ENCODE data around the gene TMEM59L. TPM values are rescaled to one million over a fixed set of nuclear protein-coding genes. Genes with fewer than 3 reads are reported as not detected.
"Not testable (repeated sequence)": the region's sequence is repeated elsewhere in the genome, so short reads cannot be mapped to it uniquely, and the experiment has no call there.

Gene TMEM59L
- total and polyA plus RNA-seq, 2 donors: 3.9 to 5.5 TPM

GRCh38 chr19:18589380-18590272, 23.0 kb upstream of the TMEM59L start:
- H3K27ac ChIP-seq (ENCODE audit: low read depth): peak overlapping the region; percentile 60
- peak overlapping the region; percentile 69 for H3K4me3 ChIP-seq (ENCODE audit: low read depth, low read length)
- WGBS: 10% methylated on average over 52 of the region's 52 CpGs
- DNase-seq (ENCODE audit: extremely low spot score): no peak
- H3K36me3 ChIP-seq (ENCODE audit: insufficient read depth): no peaks in the 10 kb centered on the region
- H3K4me1 ChIP-seq (ENCODE audit: insufficient read depth): peaks cover 3% of the 10 kb centered on the region

GRCh38 chr19:18590273-18591272, 22.1 kb upstream of the TMEM59L start:
- no peak for DNase-seq (ENCODE audit: extremely low spot score)
- Histone ChIP-seq H3K27ac (ENCODE audit: low read depth) (no peak overlapping the region), H3K4me3 (ENCODE audit: low read depth, low read length) (no peak overlapping the region), H3K36me3 (ENCODE audit: insufficient read depth) (no peaks in the 10 kb centered on the region), H3K4me1 (ENCODE audit: insufficient read depth) (peaks cover 3% of the 10 kb centered on the region)
- 72% methylated on average over 40 of the region's 40 CpGs for WGBS

GRCh38 chr19:18591735-18592385, 20.8 kb upstream of the TMEM59L start:
- DNase-seq (ENCODE audit: extremely low spot score): no peak
- H3K36me3 ChIP-seq (ENCODE audit: insufficient read depth): no peaks in the 10 kb centered on the region
- WGBS: 88% methylated on average over 22 of the region's 22 CpGs
- H3K4me3 ChIP-seq (ENCODE audit: low read depth, low read length): no peak overlapping the region
- peaks cover 3% of the 10 kb centered on the region for H3K4me1 ChIP-seq (ENCODE audit: insufficient read depth)
- no peak overlapping the region for H3K27ac ChIP-seq (ENCODE audit: low read depth)

GRCh38 chr19:18592732-18593131, 19.9 kb upstream of the TMEM59L start:
- H3K27ac ChIP-seq (ENCODE audit: low read depth); H3K4me1 ChIP-seq (ENCODE audit: insufficient read depth); H3K4me3 ChIP-seq (ENCODE audit: low read depth, low read length); DNase-seq (ENCODE audit: extremely low spot score); H3K36me3 ChIP-seq (ENCODE audit: insufficient read depth): not testable (repeated sequence)
- WGBS: 81% methylated on average over 5 of the region's 5 CpGs

GRCh38 chr19:18593367-18594095, 19.1 kb upstream of the TMEM59L start:
- H3K4me3 ChIP-seq (ENCODE audit: low read depth, low read length): no peak overlapping the region
- DNase-seq (ENCODE audit: extremely low spot score): no peak
- 32% methylated on average over 25 of the region's 25 CpGs for WGBS
- peaks cover 3% of the 10 kb centered on the region for H3K4me1 ChIP-seq (ENCODE audit: insufficient read depth)
- H3K27ac ChIP-seq (ENCODE audit: low read depth): no peak overlapping the region
- no peaks in the 10 kb centered on the region for H3K36me3 ChIP-seq (ENCODE audit: insufficient read depth)

GRCh38 chr19:18594096-18594823, 18.4 kb upstream of the TMEM59L start:
- DNase-seq (ENCODE audit: extremely low spot score): no peak
- Histone ChIP-seq H3K4me1 (ENCODE audit: insufficient read depth) (peaks cover 3% of the 10 kb centered on the region), H3K4me3 (ENCODE audit: low read depth, low read length) (no peak overlapping the region), H3K27ac (ENCODE audit: low read depth) (no peak overlapping the region), H3K36me3 (ENCODE audit: insufficient read depth) (no peaks in the 10 kb centered on the region)
- WGBS: 1% methylated on average over 54 of the region's 54 CpGs

- Histone ChIP-seq H3K36me3 (ENCODE audit: insufficient read depth) (no peaks in the 10 kb centered on the region), H3K4me1 (ENCODE audit: insufficient read depth) (peaks cover 3% of the 10 kb centered on the region), H3K27ac (ENCODE audit: low read depth) (no peak overlapping the region), H3K4me3 (ENCODE audit: low read depth, low read length) (no peak overlapping the region)
- WGBS: 13% methylated on average over 26 of the region's 26 CpGs
- no peak for DNase-seq (ENCODE audit: extremely low spot score)
These were observed 17.8 kb upstream of the TMEM59L start for GRCh38 chr19:18594824-18595373.

GRCh38 chr19:18595475-18595874, 17.2 kb upstream of the TMEM59L start:
- no peak for DNase-seq (ENCODE audit: extremely low spot score)
- peaks cover 3% of the 10 kb centered on the region for H3K4me1 ChIP-seq (ENCODE audit: insufficient read depth)
- no peak overlapping the region for H3K4me3 ChIP-seq (ENCODE audit: low read depth, low read length)
- 73% methylated on average over 6 of the region's 6 CpGs for WGBS
- H3K36me3 ChIP-seq (ENCODE audit: insufficient read depth): no peaks in the 10 kb centered on the region
- no peak overlapping the region for H3K27ac ChIP-seq (ENCODE audit: low read depth)

- WGBS: 13% methylated on average over 21 of the region's 21 CpGs
- Histone ChIP-seq H3K4me1 (ENCODE audit: insufficient read depth) (peaks cover 3% of the 10 kb centered on the region), H3K4me3 (ENCODE audit: low read depth, low read length) (no peak overlapping the region), H3K27ac (ENCODE audit: low read depth) (no peak overlapping the region), H3K36me3 (ENCODE audit: insufficient read depth) (no peaks in the 10 kb centered on the region)
- no peak for DNase-seq (ENCODE audit: extremely low spot score)
These were observed 15.9 kb upstream of the TMEM59L start for GRCh38 chr19:18596752-18597157.

GRCh38 chr19:18597809-18598660, 14.6 kb upstream of the TMEM59L start:
- H3K4me3 ChIP-seq (ENCODE audit: low read depth, low read length): no peak overlapping the region
- no peaks in the 10 kb centered on the region for H3K36me3 ChIP-seq (ENCODE audit: insufficient read depth)
- H3K27ac ChIP-seq (ENCODE audit: low read depth): no peak overlapping the region
- WGBS: 38% methylated on average over 25 of the region's 25 CpGs
- peaks cover 3% of the 10 kb centered on the region for H3K4me1 ChIP-seq (ENCODE audit: insufficient read depth)
- DNase-seq (ENCODE audit: extremely low spot score): no peak

- Histone ChIP-seq H3K4me1 (ENCODE audit: insufficient read depth) (no peaks in the 10 kb centered on the region), H3K27ac (ENCODE audit: low read depth) (no peak overlapping the region), H3K36me3 (ENCODE audit: insufficient read depth) (no peaks in the 10 kb centered on the region), H3K4me3 (ENCODE audit: low read depth, low read length) (no peak overlapping the region)
- WGBS: 88% methylated on average over 20 of the region's 20 CpGs
- no peak for DNase-seq (ENCODE audit: extremely low spot score)
These were observed 13.2 kb upstream of the TMEM59L start for GRCh38 chr19:18599485-18599884.

All from urinary bladder (tissue), 4 donors.